ENCODE measurements around the gene ENTHD1. TPM values are rescaled to one million over a fixed set of nuclear protein-coding genes. Genes with fewer than 3 reads are reported as not detected.
"Not testable (repeated sequence)": the region's sequence is repeated elsewhere in the genome, so short reads cannot be mapped to it uniquely, and the experiment has no call there.

ENTHD1 gene
- total and polyA plus RNA-seq, 8 donors = 0.16 TPM; not detected in 7

GRCh38 chr22:39871008-39871798 is 22.4 kb downstream of the ENTHD1 start:
- ATAC-seq = no peak
- H3K4me1 ChIP-seq = no peaks in the 10 kb centered on the region
- peaks cover 0 to 13% of the 10 kb centered on the region in 2 donors for H3K27me3 ChIP-seq
- H3K9me3 ChIP-seq = no peaks in the 10 kb centered on the region
- H3K4me3 ChIP-seq = no peak overlapping the region
- no peak overlapping the region for H3K27ac ChIP-seq
- TF ChIP-seq, protein P1, sequence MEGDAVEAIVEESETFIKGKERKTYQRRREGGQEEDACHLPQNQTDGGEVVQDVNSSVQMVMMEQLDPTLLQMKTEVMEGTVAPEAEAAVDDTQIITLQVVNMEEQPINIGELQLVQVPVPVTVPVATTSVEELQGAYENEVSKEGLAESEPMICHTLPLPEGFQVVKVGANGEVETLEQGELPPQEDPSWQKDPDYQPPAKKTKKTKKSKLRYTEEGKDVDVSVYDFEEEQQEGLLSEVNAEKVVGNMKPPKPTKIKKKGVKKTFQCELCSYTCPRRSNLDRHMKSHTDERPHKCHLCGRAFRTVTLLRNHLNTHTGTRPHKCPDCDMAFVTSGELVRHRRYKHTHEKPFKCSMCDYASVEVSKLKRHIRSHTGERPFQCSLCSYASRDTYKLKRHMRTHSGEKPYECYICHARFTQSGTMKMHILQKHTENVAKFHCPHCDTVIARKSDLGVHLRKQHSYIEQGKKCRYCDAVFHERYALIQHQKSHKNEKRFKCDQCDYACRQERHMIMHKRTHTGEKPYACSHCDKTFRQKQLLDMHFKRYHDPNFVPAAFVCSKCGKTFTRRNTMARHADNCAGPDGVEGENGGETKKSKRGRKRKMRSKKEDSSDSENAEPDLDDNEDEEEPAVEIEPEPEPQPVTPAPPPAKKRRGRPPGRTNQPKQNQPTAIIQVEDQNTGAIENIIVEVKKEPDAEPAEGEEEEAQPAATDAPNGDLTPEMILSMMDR (IDR thresholded peaks at IDR 0.05) = no peak
- no peaks in the 10 kb centered on the region for H3K36me3 ChIP-seq
- intact Hi-C loops (cut with DNase I) = no loop called here
- no peak for DNase-seq

- ATAC-seq; DNase-seq; intact Hi-C loops (cut with DNase I); H3K36me3 ChIP-seq; H3K4me1 ChIP-seq; H3K9me3 ChIP-seq; H3K4me3 ChIP-seq; H3K27ac ChIP-seq: not testable (repeated sequence)
- peaks cover 0 to 13% of the 10 kb centered on the region in 2 donors for H3K27me3 ChIP-seq
Measured at GRCh38 chr22:39869797-39870196, 23.8 kb downstream of the ENTHD1 start.

DNA sequence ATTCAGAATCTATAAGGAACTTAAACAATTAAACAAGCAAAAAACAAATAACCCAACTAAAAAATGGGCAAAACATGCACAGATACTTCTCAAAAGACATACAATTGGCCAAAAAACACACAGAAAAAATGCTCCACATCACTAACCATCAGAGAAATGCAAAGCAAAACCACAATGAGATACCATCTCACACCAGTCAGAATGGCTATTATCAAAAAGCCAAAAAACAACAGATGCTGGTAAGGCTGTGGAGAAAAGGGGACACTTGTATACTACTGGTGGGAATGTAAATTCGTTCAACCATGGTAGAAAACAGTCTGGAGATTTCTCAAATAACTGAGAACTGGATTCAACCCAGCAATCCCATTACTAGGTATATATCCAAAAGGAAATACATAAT is 24.8 kb downstream of the ENTHD1 start:
- Histone ChIP-seq H3K27ac (no peak overlapping the region), H3K27me3 (peaks cover 0 to 13% of the 10 kb centered on the region in 2 donors), H3K4me1 (no peaks in the 10 kb centered on the region), H3K4me3 (no peak overlapping the region), H3K9me3 (no peaks in the 10 kb centered on the region), H3K36me3 (no peaks in the 10 kb centered on the region)
- DNase-seq (no peak), ATAC-seq (no peak)
- intact Hi-C loops (cut with DNase I) = no loop called here
- TF ChIP-seq, protein P1 (IDR thresholded peaks at IDR 0.05) = no peak

DNA sequence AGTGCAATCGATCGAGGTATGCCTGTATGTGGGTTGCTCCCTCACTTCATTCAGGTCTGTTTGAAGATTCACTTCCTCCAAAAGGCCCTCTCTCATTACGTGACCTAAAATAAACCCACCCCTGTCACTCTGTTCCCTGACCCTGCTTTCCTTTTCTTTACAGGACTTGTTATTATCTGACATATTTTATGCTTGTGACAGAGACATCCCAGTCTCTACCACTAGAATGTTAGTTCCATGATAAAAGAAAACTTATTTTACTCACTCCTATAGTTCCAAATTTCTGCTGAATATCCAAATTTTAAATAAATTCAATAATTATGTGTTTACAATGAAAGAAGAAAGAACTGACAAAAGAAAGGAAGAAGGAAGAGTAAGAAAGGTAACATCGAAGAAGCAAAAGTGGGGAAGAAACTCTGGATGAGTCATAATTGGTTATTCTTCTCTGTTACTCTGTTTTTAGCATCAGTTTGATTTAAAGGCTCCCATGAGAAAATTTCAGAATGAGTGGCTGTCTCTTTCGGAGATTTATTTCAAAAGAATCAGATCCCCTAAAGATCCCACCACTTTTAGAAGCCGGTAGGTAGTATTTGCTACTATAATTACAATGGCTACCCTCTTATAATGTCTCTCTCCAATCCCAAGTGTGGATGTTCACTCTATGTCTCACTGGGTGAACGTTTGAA is 33.5 kb downstream of the ENTHD1 start:
- Histone ChIP-seq H3K9me3 (no peaks in the 10 kb centered on the region), H3K27me3 (peaks cover 5 to 25% of the 10 kb centered on the region in 2 donors), H3K4me3 (no peak overlapping the region), H3K36me3 (no peaks in the 10 kb centered on the region), H3K27ac (no peak overlapping the region), H3K4me1 (no peaks in the 10 kb centered on the region)
- DNase-seq (no peak), ATAC-seq (no peak)
- intact Hi-C loops (cut with DNase I) = no loop called here
- TF ChIP-seq, protein P1 (IDR thresholded peaks at IDR 0.05) = no peak

GRCh38 chr22:39856588-39856987 is 37.0 kb downstream of the ENTHD1 start:
- H3K9me3 ChIP-seq = no peaks in the 10 kb centered on the region
- DNase-seq (no peak), ATAC-seq (no peak)
- intact Hi-C loops (cut with DNase I) = no loop called here
- no peaks in the 10 kb centered on the region for H3K36me3 ChIP-seq
- TF ChIP-seq, protein P1 (IDR thresholded peaks at IDR 0.05) = no peak
- H3K27ac ChIP-seq = no peak overlapping the region
- peaks cover 0 to 3% of the 10 kb centered on the region in 2 donors for H3K4me1 ChIP-seq
- peaks cover 5 to 45% of the 10 kb centered on the region in 2 donors for H3K27me3 ChIP-seq
- H3K4me3 ChIP-seq = no peak overlapping the region
